ENCODE measurements around the gene RIMBP2.
"Not testable (repeated sequence)": the region's sequence is repeated elsewhere in the genome, so short reads cannot be mapped to it uniquely, and the experiment has no call there.

The RIMBP2 gene

DNA sequence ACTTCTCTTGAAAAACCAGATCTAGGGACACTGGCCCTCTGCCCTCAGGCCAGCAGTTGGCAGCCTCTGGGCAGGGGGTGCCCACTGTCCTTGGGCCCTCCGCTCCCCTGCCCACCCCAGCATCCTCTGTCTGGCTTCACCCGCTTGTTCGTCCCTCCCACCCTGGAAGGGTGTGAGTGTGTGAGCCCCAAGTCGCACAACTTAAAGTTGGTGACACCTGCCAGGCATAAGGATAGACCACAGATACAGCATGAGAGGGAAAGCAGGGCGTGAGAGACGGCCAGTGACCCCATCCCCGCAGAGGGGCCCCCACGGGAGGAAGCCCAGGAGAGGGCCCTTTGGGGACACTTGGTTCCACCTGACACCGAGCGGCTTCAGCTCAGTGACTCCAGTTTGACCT, 23.5 kb upstream of the RIMBP2 start:
- no peak for ATAC-seq
- DNase-seq, result no peak

DNA sequence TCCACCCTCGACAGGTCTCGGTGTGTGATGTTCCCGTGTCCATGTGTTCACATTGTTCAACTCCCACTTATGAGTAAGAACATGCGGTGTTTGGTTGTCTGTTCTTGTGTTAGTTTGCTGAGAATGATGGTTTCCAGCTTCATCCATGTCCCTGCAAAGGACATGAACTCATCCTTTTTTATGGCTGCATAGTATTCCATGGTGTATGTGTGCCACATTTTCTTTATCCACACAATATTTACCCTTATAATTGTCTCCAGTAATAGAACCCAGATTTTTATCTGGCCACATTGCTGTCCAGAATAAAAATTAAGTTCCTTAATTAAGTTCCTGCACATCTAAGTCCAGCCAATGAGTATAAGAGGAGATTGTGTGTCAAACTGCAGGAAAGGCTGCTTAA, 22.3 kb upstream of the RIMBP2 start:
- DNase-seq, ATAC-seq: not testable (repeated sequence)

DNA sequence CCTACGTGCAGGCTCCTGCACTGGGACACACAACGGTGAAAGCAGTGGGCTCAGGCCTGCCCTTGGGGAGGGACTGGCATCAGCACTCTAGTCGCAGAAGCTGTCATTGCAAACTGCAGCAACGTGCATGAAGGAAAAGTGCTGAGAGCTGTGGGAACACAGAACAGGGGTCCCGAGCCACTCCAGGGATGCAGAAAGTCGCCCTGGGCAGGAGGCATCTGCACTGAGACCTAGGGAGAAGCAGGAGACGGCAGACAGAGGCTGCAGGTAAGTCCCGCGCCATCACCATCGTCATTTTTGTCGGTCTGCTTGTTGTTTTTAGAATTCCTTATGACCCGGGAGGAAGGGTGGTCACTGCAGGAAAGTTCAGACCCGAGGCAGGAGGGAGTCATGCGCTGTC, 21.6 kb upstream of the RIMBP2 start:
- ATAC-seq, result no peak
- DNase-seq, result no peak

DNA sequence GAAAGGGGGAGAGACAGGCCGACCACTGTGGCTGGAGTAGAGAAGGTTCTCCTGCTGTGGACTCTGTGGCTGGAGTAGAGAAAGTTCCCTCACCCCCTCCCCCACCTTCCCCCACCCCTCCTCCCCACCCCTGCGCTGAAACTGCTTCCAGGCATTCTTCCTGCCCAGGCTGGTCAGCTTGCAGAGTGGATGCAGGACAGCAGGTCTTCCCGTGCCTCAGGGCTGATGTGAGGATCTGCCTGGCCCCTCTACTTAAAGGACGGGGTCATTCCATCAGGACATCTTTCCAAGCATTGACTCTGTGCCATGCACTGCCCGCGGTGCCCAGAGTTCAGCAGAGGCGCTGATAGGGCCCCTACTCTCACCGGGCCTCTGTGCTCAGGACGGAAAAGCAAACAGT, 13.2 kb upstream of the RIMBP2 start:
- ATAC-seq, result no peak
- no peak for DNase-seq

DNA sequence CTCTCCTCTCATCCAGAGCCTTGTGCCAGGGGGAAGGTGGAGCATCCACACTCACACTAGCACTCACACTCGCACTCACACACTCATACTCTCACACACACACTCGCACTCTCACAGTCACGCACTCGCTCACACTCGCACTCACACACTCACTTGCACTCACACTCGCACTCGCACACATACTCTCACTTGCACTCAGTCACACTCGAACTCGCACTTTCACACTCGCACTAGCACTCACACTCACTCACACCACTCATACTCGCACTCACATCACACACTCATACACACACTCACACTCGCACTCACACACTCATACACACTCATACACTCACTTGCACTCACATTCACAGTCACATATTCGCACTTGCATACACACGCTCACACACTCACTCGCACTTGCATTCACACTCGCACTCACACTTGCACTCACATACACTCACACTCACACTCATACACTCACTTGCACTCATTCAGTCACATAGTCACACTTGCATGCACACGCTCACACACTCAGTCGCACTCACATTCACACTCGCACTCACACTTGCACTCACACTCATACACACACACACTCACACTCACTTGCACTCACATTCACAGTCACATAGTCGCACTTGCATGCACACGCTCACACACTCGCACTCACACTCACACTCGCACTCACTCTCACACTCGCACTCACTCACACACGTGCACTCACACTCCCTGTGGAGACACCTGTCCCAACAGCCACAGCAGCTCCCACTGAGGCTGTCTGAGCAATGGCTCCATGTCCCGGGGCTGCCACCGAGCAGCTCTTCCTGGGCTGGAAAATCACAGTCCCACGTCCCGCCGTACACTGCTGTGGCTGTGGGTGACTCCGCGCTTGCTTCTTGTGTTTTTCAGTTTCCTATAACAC, 12.3 kb upstream of the RIMBP2 start:
- no peak for DNase-seq
- no peak for ATAC-seq

DNA sequence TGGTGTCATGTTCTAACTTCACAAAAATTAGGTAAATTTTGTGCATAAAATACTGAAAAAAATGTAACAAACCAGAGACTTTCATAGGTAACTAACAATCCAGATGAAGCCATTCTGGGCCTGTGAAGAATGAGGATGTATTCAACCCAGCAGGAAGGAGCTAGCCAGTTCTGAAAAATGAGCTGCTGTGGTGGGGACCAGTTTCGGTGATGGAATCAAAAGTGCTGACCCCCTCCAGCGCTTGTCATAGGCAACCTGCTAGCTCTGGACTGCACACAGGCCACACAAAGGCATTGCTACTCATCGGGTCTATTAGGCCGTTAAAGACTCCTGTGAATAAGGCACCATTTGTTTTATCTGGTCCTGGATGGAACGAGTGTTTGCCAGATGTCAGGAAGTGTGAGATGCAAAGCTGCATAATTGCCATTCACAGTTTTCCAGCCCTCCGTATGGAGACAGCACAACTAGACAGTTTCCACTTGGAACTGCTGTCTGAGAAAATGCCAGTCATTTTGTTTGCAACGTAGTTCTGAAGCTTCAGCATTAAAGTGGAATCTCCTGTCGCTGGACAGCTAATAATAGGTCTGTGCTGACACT, 3.3 kb upstream of the RIMBP2 start:
- ATAC-seq (no peak), DNase-seq (no peak)

DNA sequence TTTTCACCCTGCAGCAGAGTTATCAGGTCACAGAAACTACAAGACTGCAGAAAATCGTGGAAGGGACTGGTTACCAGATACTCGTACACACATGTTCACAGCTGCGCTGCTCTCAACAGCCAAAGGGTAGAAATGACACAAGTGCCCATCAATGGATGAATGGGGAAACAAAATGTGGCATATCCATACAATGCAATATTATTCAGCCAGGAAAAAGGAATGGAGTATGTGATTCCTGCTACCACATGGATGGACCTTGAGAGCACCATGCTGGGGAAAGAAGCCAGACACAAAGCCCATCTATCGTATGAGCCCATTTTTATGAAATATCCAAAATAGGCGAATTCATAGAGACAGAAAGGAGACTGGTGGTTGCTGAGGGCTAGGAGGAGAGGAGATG, 1.7 kb upstream of the RIMBP2 start:
- no peak for ATAC-seq
- DNase-seq, result no peak

DNA sequence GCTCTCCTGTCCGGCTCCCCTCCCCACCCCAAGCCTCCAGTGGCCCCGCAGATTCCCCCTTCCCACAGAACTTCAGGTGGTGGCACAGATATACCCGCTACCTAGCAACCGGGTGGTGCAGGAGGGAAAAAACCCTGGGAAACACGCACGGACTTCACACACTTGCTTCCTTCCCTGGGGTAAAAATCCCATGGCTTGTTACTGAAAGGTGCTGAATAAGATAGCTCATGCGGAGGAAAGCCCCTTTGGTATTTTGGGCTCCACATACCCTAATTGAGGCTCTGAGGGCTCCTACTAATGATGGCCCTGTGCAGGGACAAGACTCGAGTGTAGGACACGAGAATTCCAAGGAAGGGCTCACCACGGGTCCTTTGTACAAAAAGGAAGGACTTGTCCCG, 869 bp upstream of the RIMBP2 start:
- ATAC-seq, result no peak

DNA sequence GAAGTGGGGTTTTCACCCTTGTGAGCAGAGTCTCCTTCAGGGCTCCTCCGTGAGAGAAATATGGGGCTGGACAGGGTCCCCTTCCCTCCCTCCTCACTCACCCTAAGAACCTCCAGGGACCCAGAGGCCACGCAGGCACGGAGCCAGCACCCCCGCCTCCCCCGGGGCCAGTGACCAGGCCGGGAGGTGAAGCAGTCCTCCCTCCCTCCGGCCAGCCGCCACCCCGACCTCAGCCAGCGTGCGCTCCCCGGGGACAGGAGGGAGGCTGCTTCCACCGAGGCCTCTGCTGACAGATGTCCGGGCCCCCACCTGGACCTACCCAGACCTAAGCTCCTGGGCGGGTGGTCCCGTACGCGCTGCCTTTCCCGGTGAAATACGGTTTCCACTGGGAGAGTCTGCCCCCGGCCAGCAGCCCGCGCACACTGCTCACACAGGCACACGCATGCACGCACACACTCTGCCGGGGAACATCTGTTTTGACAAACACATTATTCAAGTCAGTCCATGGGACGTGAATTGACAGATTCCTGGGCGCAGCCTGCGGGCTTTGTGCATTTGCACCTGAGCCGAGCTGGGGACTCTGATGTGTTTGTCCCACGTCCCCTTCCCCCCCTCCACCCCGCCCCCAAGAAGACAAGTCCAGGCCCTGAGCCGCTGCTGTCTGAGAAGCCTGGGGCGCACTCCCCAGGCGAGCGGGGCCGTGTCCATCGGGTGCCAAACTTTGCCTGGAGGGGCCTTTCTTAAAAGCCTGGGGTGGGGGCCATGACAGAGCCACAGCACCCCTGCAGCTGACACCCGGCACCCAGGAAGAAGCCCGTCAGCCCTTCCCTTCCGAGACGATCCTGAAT, 725 bp downstream of the RIMBP2 start:
- DNase-seq, result no peak
- ATAC-seq, result no peak

More for the DNA sequence above, 869 bp upstream of the RIMBP2 start:
- DNase-seq, result no peak

DNA sequence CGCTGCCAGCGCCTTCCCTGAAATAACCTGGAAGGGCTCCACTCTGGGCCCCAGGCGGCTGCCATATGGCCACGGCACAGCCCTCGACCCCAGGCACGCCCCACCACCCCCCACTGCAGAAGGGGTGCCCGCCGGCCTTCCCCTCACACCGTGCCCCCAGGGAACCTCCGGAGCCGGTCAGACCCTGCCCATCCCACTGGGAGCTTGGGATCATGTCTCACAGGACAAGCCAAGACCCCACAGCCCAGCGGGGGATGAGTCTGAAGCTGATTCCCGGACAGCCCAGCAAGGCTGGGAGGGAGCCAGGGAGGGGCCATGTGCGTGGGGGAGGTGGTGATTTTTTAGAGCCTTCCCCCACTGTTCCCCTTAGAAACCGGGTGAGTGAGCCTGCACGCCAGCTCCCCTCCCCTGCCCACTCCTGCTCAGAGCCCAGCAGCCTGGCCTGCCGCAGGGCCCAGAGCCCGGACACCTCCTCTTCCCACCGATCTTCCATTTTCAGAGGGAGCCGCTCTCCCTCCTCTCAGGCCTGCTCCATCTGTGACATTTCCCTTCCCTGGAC, 1.4 kb downstream of the RIMBP2 start:
- ATAC-seq (no peak), DNase-seq (no peak)

DNA sequence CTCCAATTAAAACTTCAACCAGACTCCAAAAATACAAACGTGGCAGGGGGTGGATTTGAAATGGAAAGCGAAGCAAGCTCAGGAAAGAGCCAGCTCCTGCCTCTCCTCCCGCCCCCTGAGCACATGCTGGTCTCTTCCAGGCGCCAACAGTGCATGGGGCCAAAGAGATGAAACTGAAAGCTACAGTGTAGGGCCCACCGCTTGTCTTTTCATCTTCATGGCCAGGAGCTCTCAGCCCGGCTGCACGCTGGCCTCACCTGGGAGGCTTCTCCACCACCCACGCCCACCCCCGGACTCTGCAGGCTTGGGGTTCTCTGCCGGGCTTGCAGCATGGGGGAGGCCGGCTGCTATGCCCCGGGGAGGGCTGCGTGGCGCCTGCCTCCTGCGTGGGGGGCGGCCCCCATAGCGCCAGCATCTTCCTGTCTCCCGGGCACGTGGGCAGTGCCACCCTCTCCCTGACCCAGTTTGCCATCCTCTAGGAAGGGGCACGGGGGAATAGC, 2.0 kb downstream of the RIMBP2 start:
- DNase-seq (no peak), ATAC-seq (no peak)

DNA sequence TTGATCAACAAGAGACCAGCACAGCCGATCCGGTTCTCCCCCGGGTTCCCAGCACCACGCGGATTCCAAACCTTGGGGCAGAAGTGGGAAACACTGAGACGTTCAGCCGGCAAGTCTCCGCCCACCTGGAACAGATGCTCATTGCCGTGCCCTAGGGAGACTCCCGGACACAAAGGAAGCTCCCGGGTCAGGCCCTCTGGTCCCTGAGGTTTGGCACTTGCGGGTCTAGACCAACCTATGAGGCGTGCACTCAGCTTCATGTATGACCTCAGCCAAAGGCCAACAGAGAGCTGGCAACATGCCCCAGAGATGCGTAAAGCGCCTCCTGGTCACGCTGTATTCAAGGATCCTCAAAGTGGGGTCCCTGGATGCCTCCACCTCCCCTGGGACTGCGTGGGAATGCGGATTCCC, 2.5 kb downstream of the RIMBP2 start:
- ATAC-seq, result no peak

DNA sequence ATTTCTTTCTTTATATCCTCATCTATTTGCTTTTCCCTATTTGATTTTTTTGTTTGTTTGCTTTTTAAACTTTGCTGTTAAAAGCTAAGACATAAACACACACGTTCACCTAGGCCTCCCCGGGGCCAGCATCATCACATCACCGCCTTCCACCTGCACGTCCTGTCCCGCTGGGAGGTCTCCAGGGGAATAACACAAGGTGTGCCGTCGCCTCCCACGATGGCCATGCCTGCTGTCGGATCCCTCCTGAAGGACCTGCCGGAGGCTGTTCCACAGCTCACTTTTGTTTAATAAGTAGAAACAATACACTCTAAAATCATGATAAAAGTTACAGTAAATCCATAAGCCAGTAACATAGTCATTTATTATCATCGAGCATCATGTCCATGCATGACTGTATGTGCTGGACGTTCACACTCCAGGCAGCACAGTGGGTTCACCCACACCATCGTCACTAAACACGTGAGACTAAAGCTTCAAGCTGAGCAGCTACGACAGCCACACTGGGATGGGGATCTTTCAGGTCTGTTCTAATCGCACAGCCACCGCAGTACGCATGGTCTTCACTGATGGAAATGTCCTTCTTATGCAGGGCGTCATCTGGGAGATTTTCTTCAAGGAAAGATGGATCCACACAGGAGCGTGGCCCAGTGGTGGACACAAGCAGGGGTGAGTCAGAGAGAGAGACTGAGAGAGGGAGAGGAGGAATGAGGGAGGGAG, 3.6 kb downstream of the RIMBP2 start:
- ATAC-seq (no peak), DNase-seq (no peak)

More for the DNA sequence above, 2.5 kb downstream of the RIMBP2 start:
- no peak for DNase-seq

DNA sequence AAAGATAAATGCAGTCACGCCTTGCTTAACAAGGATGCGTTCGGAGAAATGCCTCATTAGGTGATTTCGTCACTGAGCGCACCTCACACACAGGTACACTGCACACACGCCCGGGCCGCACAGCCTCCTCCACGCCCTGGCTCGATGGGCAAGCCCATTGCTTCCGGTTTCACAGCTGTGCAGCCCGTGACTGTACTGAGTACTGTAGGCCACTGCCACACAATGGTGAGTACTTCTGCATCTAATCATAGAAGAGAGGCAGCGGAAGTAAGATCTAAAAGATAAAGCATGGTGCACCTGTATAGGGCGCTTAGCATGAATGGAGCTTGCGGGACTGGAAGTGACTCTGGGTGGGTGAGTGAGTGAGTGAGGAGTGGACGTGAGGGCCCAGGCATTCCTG, 4.3 kb downstream of the RIMBP2 start:
- DNase-seq (no peak), ATAC-seq (no peak)

DNA sequence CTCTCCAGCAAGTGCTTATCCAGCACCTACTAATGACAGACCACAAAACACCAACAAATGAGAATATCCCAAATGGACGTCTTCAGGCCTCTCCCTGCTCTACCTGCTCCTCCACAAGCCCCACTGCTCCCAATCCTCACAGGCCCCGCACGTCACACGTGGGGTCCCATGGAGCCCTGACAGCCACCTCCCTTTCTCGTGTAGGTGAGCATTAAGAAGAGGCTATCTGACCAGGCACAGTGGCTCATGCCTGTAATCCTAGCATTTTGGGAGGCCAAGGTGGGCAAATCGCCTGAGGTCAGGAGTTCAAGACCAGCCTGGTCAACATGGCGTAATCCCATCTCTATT, 5.4 kb downstream of the RIMBP2 start:
- ATAC-seq (no peak), DNase-seq (no peak)

DNA sequence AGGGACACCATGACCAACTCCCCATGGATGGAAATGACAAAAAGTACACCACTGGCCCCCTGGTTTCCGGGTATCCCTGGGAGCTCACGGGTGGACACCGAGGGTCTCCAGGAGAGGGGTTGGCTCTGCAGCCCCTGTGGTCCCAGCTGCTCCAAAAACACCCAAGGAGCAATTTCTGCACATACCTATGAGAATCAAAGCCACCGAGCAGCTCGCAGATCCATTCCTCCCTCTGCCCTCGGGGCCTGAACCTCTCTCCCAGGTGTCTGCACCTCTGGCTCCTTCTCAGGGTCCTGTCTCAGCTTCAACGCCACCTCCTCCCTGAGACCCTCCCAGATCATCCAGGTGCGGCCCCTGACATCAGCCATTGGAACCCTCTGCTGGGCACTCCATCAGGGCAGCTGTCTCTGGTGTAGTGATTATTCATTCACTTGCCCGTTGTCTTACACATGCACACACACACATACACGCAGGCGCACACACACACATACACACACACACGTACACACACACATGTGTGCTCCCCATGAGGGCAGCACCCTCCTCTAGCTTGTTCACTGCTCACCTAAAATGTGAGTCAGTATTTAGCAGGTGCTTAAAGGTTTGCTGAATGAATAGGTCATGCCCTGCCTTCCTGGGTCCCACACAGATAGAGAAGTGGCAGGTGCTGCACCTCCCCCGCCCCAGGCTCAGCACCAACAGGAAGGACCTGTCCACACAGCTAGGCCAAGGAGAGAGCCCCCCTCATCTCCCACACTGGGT, 5.9 kb downstream of the RIMBP2 start:
- DNase-seq (no peak), ATAC-seq (no peak)

DNA sequence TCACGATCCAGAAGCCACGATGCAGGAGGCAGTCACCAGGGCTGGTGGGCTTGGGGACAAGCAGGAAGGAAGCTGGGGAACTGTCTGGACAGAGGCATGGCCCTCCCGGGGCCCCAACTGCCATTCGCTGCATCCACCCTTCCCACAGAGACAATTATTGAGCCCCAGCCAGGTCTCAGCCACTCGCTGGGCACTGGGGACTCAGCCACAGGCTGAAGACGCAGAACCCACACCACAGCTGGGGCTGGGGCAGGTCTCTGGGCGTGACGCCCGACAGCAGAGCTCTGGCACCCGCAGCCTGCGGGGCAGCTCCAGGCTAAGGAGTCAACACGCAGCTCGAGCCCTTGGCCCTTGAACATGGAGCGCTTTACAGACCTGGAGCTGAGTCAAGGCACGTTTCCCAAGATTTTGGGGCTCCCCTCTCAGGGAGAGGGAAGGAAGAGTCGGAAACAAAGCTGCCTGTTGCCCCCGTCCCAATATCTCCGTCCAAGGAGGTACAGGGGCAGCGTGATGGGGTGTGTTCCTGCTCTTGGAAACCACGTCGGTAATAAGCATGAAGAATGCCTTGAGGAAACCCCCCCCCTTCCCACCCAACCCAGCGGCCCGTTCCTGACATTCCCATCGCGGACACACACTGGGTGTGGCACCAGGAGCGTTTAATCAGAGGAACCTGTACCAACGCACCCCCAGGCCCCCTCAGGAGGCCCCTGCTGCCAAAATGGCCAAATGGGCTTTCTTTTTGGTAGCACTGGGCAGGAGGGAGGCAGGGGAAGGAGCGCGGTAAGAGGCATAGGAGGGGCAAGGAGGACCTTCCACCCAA, 6.7 kb downstream of the RIMBP2 start:
- ATAC-seq (no peak), DNase-seq (no peak)

DNA sequence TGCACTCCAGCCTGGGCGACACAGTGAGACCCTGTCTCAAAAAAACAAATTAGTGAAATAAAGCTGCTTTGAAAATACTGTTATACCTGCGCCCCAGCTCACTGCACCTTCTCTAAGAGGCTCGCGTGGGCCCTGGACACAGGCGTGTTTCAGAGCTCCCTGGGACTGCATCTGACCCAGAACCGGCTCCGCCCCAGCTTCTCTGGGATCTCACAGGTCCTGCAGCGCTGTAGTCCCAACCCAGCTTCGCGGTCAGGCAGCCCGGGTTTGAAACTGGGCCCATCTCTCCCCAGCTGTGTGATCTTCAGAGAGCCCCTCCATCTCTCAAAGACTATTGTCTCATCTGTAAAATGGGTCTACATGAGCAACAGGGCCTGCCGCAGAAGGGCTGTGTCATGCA, 7.5 kb downstream of the RIMBP2 start:
- ATAC-seq (no peak), DNase-seq (no peak)

DNA sequence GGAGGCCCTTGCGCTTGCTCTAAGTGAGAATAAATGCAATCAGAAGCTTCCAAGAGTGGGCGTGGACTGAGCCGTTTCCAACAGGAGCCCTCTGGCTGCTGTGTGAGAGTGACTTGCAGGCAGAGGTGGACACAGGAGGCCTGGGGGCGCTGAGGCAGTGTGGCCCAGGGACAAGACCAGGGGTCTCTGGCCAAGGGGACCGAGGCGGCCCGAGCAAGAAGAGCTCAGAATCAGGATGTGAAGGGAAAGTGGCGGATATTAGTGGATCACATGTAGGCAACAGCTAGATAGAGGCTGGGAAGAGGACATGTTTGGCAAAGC, 8.6 kb downstream of the RIMBP2 start:
- ATAC-seq, result no peak
- no peak for DNase-seq

DNA sequence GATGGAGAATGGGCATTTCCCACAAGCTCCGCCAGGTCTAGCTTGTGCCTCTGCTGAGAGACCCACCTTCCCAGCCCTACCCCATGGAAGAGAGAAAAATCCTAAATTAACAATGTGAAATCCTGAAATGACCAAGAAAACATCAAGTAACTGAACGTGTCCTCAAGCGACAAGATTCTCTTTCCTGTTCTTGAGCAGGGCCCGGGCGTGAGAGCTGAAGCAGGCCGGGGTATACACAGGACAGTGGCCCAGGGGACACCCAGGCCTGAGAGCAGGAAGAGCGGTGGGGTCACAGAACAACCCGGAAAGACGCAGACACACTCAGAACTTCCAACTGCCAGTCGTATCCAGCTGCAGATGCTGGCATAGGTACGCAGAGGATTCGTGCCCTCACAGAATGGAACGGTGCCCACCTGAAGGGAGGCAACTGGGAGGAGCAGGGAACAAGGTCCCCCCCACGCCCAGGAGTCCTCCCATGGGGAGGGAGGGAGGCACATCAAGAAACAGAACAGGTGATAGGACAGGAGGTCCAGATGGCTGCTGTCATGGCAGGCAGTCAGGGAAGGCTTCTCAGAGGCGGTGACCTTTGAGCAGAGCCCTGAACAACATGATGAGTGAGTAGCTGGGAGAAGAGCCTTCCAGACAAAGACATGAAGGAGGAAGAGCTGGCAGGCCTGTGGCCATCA, 9.1 kb downstream of the RIMBP2 start:
- DNase-seq, result no peak
- ATAC-seq, result no peak
